ENCODE results near the gene RGS3.

RGS3 gene

DNA sequence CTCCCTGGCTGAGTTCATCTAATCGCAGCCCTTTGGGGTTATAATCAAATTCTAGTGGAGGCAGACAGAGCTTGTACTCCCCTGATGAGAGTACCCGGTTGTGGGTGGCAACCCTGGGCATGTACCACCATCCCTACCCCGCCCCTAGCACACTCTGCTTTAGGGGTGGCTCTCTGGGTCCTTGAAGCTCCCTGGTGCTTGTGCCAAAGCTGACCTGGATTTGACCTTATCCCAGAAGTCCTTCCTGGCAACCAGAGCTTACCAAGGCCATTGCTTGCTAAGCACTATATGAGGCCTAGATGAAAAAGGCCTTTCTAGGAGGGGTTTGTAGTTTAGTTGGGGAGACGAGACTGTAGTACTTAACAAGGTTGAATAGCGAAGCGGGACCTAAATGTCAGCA, 72.2 kb downstream of the RGS3 start:
- H3K27ac ChIP-seq (ENCODE audit: low read depth, low read length) = no peak overlapping the region
- peaks cover 8% of the 10 kb centered on the region for H3K4me1 ChIP-seq (ENCODE audit: insufficient read depth, low read length)
- no peaks in the 10 kb centered on the region for H3K9me3 ChIP-seq (ENCODE audit: low read length)
- H3K27me3 ChIP-seq (ENCODE audit: control insufficient read depth in 1 of 2, insufficient read depth in 2 of 2, low read length in 2 of 2) = no peaks in the 10 kb centered on the region
- no peak overlapping the region for H3K4me3 ChIP-seq (ENCODE audit: low read depth in 1 of 2, low read length in 2 of 2)
- no peak overlapping the region for H3K9ac ChIP-seq (ENCODE audit: low read length)
- H3K36me3 ChIP-seq (ENCODE audit: insufficient read depth, low read length) = peaks cover 8% of the 10 kb centered on the region

- no peak overlapping the region for H3K9ac ChIP-seq (ENCODE audit: low read length)
- peaks cover 8% of the 10 kb centered on the region for H3K4me1 ChIP-seq (ENCODE audit: insufficient read depth, low read length)
- peaks cover 8% of the 10 kb centered on the region for H3K36me3 ChIP-seq (ENCODE audit: insufficient read depth, low read length)
- H3K9me3 ChIP-seq (ENCODE audit: low read length) = no peaks in the 10 kb centered on the region
- no peak overlapping the region for H3K4me3 ChIP-seq (ENCODE audit: low read depth in 1 of 2, low read length in 2 of 2)
- no peaks in the 10 kb centered on the region for H3K27me3 ChIP-seq (ENCODE audit: control insufficient read depth in 1 of 2, insufficient read depth in 2 of 2, low read length in 2 of 2)
- H3K27ac ChIP-seq (ENCODE audit: low read depth, low read length) = no peak overlapping the region
These were observed 72.6 kb downstream of the RGS3 start for GRCh38 chr9:113536166-113536482.

DNA sequence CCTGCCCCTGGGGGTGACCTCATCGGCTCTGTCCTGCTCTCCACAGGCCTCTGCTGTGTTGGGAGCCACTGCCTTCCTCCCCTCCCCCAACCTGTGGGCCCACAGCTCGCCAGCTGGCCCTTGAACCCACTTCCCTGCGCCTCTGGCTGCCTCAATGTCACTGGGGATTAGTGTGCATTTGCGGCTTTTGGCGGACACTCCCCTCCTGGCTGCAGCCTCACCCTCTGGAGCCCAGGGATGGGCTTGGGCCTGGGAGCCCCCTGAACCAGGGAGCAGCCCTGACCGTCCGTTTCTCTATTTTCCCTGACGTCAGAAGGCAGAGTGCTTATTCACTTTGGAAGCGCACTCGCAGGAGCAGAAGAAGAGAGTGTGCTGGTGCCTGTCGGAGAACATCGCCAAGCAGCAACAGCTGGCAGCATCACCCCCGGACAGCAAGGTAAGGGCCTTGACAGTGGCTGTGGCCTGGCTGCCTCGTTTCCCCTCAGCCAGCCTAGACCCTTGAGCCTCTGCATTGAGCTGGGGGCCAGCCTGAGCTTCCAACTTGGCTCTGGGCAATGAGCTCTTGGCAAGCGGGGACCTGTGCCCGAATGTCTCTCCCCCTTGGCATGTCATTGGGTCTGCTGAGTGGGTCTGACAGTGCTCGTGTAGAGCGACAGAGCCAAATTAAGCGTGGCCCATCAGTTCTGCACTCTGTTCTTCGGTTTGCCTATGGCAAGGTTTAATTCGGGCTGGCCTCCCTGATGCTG, 73.1 kb downstream of the RGS3 start:
- Histone ChIP-seq H3K36me3 (ENCODE audit: insufficient read depth, low read length) (peaks cover 8% of the 10 kb centered on the region), H3K9me3 (ENCODE audit: low read length) (no peaks in the 10 kb centered on the region), H3K4me3 (ENCODE audit: low read depth in 1 of 2, low read length in 2 of 2) (no peak overlapping the region), H3K27me3 (ENCODE audit: control insufficient read depth in 1 of 2, insufficient read depth in 2 of 2, low read length in 2 of 2) (no peaks in the 10 kb centered on the region), H3K9ac (ENCODE audit: low read length) (no peak overlapping the region), H3K4me1 (ENCODE audit: insufficient read depth, low read length) (peaks cover 8% of the 10 kb centered on the region), H3K27ac (ENCODE audit: low read depth, low read length) (no peak overlapping the region)

- H3K4me1 ChIP-seq (ENCODE audit: insufficient read depth, low read length) = peaks cover 8% of the 10 kb centered on the region
- H3K4me3 ChIP-seq (ENCODE audit: low read depth in 1 of 2, low read length in 2 of 2) = no peak overlapping the region
- no peaks in the 10 kb centered on the region for H3K27me3 ChIP-seq (ENCODE audit: control insufficient read depth in 1 of 2, insufficient read depth in 2 of 2, low read length in 2 of 2)
- peaks cover 8% of the 10 kb centered on the region for H3K36me3 ChIP-seq (ENCODE audit: insufficient read depth, low read length)
- no peak overlapping the region for H3K9ac ChIP-seq (ENCODE audit: low read length)
- no peaks in the 10 kb centered on the region for H3K9me3 ChIP-seq (ENCODE audit: low read length)
- no peak overlapping the region for H3K27ac ChIP-seq (ENCODE audit: low read depth, low read length)
These were observed 73.8 kb downstream of the RGS3 start for GRCh38 chr9:113537229-113537810.

DNA sequence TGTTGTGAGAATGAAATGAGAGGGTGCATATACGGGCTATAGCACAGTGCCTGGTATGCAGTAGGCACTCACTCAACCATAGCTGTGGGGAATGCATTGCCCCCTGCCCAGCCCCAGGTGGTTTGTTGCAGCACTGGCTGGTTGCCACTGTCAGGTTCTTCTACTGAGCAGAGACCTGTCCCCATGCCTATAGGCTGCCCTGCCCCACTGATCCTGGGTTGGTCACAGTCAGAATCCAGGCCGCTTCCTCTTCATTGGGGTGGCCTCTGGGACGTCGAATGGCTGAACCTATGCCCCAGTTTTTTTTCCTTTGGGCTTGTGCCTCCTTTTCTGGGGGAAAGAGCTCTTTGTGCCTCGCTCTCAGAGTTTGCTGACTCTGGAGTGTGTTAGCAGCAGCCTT, 74.6 kb downstream of the RGS3 start:
- Histone ChIP-seq H3K4me3 (ENCODE audit: low read depth in 1 of 2, low read length in 2 of 2) (no peak overlapping the region), H3K36me3 (ENCODE audit: insufficient read depth, low read length) (peaks cover 8% of the 10 kb centered on the region), H3K4me1 (ENCODE audit: insufficient read depth, low read length) (peaks cover 8% of the 10 kb centered on the region), H3K9me3 (ENCODE audit: low read length) (no peaks in the 10 kb centered on the region), H3K9ac (ENCODE audit: low read length) (no peak overlapping the region), H3K27me3 (ENCODE audit: control insufficient read depth in 1 of 2, insufficient read depth in 2 of 2, low read length in 2 of 2) (no peaks in the 10 kb centered on the region), H3K27ac (ENCODE audit: low read depth, low read length) (no peak overlapping the region)

DNA sequence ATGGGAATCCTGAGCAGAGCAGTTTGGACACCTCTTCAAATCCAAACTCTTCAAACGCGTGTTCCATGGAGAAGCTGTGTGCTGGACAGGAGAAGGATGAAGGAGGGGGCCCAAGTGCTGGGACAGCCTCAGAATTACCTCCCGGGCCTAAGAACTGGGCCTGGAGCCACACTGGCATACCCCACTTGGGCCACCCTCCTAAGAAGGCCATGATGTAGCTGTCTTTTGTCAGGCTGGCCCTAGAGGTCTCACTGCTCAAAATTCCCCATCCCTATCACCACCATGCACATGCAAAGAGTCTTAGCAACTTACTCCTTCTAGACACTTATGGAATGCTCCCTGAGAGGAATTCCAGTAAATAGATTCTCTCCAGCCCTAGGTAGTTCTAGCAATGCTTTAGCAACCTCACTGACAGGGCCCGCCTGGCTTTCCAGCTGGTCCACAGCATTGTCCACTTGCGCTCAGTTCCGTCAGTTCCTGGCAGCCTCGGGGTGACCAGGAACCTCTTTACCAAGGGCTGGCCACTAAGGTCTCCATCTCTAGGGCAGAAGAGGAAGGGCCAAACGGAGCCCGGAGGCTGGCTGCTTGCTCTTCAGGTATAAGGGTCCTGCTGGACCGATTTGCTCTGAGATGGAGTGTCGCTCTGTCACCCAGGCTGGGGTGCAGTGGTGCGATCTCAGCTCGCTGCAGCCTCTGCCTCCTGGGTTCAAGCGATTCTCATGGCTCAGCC, 75.3 kb downstream of the RGS3 start:
- Histone ChIP-seq H3K27me3 (ENCODE audit: control insufficient read depth in 1 of 2, insufficient read depth in 2 of 2, low read length in 2 of 2) (no peaks in the 10 kb centered on the region), H3K9ac (ENCODE audit: low read length) (no peak overlapping the region), H3K9me3 (ENCODE audit: low read length) (no peaks in the 10 kb centered on the region), H3K36me3 (ENCODE audit: insufficient read depth, low read length) (peaks cover 8% of the 10 kb centered on the region), H3K4me1 (ENCODE audit: insufficient read depth, low read length) (peaks cover 8% of the 10 kb centered on the region), H3K4me3 (ENCODE audit: low read depth in 1 of 2, low read length in 2 of 2) (no peak overlapping the region), H3K27ac (ENCODE audit: low read depth, low read length) (no peak overlapping the region)

DNA sequence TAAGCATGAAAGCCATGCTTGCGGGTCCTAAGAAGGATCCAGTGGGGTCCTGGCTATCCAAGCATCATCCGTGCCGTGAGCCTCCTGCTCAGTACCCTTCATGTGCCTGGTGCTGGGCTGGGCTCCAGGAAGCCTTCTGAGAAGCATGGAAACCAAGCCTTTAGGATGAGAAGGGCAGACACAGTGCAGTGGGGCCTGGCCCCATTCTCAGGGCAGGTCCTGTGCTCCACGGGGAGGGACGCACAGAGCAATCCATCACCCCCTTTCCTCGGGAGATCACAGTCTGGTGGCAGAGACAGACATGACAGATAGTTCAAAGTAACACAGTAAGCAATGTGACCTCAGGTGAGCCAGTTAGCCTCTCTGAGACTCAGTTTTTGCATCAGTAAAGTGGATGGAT, 76.9 kb downstream of the RGS3 start:
- Histone ChIP-seq H3K4me1 (ENCODE audit: insufficient read depth, low read length) (peaks cover 8% of the 10 kb centered on the region), H3K9me3 (ENCODE audit: low read length) (no peaks in the 10 kb centered on the region), H3K9ac (ENCODE audit: low read length) (no peak overlapping the region), H3K27ac (ENCODE audit: low read depth, low read length) (no peak overlapping the region), H3K36me3 (ENCODE audit: insufficient read depth, low read length) (peaks cover 8% of the 10 kb centered on the region), H3K4me3 (ENCODE audit: low read depth in 1 of 2, low read length in 2 of 2) (no peak overlapping the region), H3K27me3 (ENCODE audit: control insufficient read depth in 1 of 2, insufficient read depth in 2 of 2, low read length in 2 of 2) (no peaks in the 10 kb centered on the region)

DNA sequence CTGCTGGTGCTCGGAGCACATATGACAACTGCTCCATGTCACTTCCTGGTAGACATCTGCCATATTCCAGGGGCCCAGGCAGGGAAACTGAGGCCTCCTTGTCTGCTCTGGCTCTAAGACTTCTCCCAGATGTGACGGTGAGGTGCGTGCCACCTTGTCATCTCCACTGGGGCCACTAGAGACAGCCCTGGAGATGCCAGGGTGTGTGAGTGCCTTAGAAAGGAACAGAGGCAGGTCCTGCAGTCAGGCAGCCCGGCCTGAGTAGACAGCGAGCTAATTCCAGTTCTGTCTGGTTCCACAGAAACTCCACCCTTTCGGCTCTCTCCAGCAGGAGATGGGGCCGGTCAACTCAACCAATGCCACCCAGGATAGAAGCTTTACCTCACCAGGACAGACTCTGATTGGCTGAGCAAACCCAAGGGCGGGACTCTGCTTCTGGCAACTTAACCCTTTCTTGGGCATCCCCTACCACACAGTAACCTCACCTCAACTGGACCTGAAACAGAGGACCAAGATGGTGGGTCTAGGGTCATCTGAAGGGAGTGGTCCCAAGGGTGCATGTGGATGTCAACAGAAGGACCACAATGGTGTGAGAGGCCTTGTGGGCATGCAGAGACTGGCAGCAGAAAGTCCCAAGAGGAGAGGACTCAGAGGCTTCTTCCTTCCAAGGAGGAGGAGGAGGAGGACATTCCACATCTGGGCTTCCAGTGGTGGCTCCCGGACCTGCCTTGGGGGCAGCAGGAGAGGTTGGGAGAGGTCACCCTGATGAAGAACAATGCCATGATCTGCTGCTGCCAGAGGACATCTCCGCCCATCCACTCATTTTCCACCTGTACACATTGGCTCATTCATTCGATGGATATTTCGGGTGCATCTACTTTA, 77.7 kb downstream of the RGS3 start:
- H3K4me3 ChIP-seq (ENCODE audit: low read depth in 1 of 2, low read length in 2 of 2) = no peak overlapping the region
- H3K27me3 ChIP-seq (ENCODE audit: control insufficient read depth in 1 of 2, insufficient read depth in 2 of 2, low read length in 2 of 2) = no peaks in the 10 kb centered on the region
- peaks cover 8% of the 10 kb centered on the region for H3K36me3 ChIP-seq (ENCODE audit: insufficient read depth, low read length)
- no peak overlapping the region for H3K27ac ChIP-seq (ENCODE audit: low read depth, low read length)
- H3K9me3 ChIP-seq (ENCODE audit: low read length) = no peaks in the 10 kb centered on the region
- peaks cover 8% of the 10 kb centered on the region for H3K4me1 ChIP-seq (ENCODE audit: insufficient read depth, low read length)
- H3K9ac ChIP-seq (ENCODE audit: low read length) = no peak overlapping the region

- H3K9me3 ChIP-seq (ENCODE audit: low read length) = no peaks in the 10 kb centered on the region
- H3K4me1 ChIP-seq (ENCODE audit: insufficient read depth, low read length) = peaks cover under 1% of the 10 kb centered on the region
- H3K27me3 ChIP-seq (ENCODE audit: control insufficient read depth in 1 of 2, insufficient read depth in 2 of 2, low read length in 2 of 2) = no peaks in the 10 kb centered on the region
- H3K9ac ChIP-seq (ENCODE audit: low read length) = no peak overlapping the region
- H3K27ac ChIP-seq (ENCODE audit: low read depth, low read length) = no peak overlapping the region
- no peak overlapping the region for H3K4me3 ChIP-seq (ENCODE audit: low read depth in 1 of 2, low read length in 2 of 2)
- peaks cover 2% of the 10 kb centered on the region for H3K36me3 ChIP-seq (ENCODE audit: insufficient read depth, low read length)
These were observed 78.5 kb downstream of the RGS3 start for GRCh38 chr9:113542006-113542405.

GRCh38 chr9:113542741-113543140, 79.2 kb downstream of the RGS3 start:
- Histone ChIP-seq H3K27me3 (ENCODE audit: control insufficient read depth in 1 of 2, insufficient read depth in 2 of 2, low read length in 2 of 2) (no peaks in the 10 kb centered on the region), H3K36me3 (ENCODE audit: insufficient read depth, low read length) (no peaks in the 10 kb centered on the region), H3K9ac (ENCODE audit: low read length) (no peak overlapping the region), H3K4me3 (ENCODE audit: low read depth in 1 of 2, low read length in 2 of 2) (no peak overlapping the region), H3K4me1 (ENCODE audit: insufficient read depth, low read length) (peaks cover under 1% of the 10 kb centered on the region), H3K9me3 (ENCODE audit: low read length) (no peaks in the 10 kb centered on the region), H3K27ac (ENCODE audit: low read depth, low read length) (no peak overlapping the region)

DNA sequence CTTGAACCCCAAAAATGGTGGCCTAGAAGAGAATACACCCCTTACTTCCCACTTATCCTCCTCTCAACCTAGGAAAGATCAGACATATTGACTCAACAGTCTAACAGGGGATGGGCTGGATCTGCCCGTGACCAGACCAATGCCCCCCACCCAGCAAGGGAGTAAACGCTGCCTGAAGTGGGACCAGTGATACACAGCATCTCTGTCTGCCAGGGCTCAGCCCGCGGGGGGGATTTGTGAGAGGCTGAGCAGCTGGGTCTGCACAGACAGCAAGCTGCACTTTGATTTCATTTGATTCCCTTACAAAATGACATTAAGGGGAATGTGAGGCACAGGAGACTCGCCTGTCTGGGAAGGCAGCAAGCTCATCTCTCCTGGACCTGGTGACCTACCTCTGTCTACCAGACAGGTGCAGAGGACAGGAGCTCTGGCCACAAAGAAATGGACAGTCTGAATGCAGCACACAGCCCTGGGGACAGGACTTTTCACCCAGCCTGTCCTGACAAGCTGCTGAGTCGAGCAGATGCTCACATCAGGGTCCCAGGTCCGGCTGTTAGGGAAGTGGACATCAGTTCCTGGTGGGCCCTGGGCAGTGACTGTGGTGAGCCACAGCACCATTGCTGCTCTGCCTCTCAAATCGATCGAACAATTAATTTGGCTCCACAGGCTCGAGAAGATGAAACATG, 79.9 kb downstream of the RGS3 start:
- H3K27me3 ChIP-seq (ENCODE audit: control insufficient read depth in 1 of 2, insufficient read depth in 2 of 2, low read length in 2 of 2) = no peaks in the 10 kb centered on the region
- no peak overlapping the region for H3K9ac ChIP-seq (ENCODE audit: low read length)
- no peak overlapping the region for H3K4me3 ChIP-seq (ENCODE audit: low read depth in 1 of 2, low read length in 2 of 2)
- no peaks in the 10 kb centered on the region for H3K36me3 ChIP-seq (ENCODE audit: insufficient read depth, low read length)
- no peaks in the 10 kb centered on the region for H3K9me3 ChIP-seq (ENCODE audit: low read length)
- H3K4me1 ChIP-seq (ENCODE audit: insufficient read depth, low read length) = peaks cover 8% of the 10 kb centered on the region
- H3K27ac ChIP-seq (ENCODE audit: low read depth, low read length) = no peak overlapping the region
